Measurements from ENCODE around the gene RAB3IL1.

- TF ChIP-seq CTCF (conservative IDR thresholded peaks at IDR 0.05; ENCODE audit: low read length) (no peak), EZH2phosphoT487 (IDR thresholded peaks at IDR 0.05; ENCODE audit: borderline replicate concordance) (no peak)
These were observed 13.5 kb downstream of the RAB3IL1 start for GRCh38 chr11:61903845-61904244.
